GM19397 (cell line): ENCODE data around the gene KIAA1671.

Source experiments
- ATAC-seq: cut with Tn5 transposase; IDR thresholded peaks from one replicate; pipeline ENCODE4 v1.9.1; 2021; ENCODE audit warnings: mild to moderate bottlenecking, moderate library complexity; ENCODE audit not compliant: unreplicated experiment

Gene KIAA1671

GRCh38 chr22:25084405-25085107 lies 132.0 kb downstream of the KIAA1671 start:
- no peak for ATAC-seq

DNA sequence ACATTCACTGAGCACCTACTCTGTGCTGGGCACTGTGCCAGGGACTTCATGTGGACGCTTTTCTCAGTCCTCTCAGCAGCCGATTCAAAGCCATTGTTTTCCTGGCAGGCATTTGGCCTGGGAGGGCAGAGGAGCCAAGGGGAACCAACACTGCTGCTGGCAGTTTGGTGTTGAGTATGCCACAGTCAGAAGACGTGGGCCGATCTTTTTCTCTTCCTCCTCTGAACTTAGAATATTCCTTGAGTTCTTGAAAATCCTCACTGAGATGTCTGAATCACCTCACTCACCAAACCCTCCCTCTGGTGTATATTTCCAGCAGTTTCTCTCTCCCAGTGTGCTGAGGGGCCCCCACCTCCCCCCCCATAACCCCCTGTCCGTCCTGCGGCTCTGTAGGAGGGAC lies 132.6 kb downstream of the KIAA1671 start:
- no peak for ATAC-seq

DNA sequence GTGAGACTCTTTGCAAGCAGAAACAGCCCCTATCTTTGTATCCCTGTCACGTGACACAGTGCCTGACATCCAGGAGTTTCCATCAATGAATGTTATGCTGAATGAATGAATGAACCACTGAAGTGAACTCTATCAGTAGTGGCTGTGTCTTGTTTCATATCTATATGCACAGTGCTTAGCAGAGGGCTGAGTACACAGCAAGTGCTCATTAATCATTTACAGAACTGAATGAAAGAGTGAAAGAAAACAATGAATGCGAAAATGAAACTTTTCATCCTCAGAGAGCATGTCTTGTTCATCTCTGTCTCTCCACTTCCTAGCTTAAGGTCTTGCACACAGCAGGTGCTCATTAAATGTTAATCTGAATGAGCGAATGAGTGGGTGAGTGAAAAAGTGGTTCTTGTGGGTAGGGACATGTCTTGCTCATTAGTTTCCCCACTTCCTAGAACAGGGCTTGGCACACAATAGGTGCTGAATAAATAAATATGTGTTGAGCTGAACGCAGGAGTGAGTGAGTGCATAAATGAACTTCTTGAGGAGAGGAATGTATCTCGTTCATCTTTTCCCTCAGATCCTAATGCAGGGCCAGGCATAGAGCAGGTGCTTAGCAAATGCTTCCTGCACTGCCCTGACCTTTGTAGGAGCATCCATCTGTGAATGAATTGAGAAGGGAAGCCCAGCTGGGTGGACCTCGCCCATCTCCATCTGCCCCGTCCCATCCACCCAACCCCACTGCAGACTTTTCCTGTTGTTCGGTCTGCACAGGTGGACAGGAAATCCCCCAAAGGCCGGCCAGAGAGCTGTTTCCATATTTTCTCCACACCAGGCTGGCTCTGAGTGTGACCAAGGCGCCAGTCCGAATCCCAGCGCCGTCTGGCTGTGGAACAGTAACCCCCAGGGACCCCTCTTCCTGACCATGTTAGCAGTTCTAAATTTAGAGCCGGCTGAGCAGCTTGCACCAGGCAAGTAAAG lies 133.7 kb downstream of the KIAA1671 start:
- peak; percentile 73 for ATAC-seq

- no peak for ATAC-seq
Observed at GRCh38 chr22:25086902-25087282, 134.4 kb downstream of the KIAA1671 start.

DNA sequence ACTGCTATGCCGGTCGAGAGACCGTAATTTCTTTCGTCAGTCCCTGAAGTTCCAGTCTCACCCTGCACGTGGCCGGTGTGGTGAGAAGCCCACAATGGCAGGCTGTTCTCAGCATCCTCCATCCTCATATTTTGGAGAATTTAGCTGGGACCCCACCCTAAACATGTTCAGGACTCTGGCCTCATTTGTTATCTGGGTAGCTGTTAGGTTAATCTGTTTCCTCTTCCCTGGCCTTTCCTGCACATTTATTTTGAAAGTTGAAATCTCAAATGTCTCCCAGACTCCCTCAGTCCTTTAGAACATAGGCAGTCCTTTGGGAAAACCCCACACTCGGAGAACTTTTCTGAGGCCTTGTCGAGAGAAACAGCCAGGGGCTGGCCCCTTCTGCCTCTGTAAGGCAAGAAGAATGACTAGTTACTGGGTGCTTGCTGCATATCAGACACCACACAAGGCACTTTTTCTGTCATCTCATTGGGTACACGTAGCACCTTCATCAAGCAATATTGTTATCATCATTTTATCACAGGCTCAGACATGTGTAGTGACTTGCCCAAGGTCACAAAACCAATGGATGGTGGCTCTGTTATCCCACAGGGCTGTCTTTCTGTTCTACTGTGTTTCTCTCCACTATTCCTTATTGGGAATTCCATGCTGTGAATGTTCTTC lies 137.8 kb downstream of the KIAA1671 start:
- no peak for ATAC-seq

GRCh38 chr22:25091458-25091857 lies 138.9 kb downstream of the KIAA1671 start:
- no peak for ATAC-seq

GRCh38 chr22:25092119-25092518 lies 139.6 kb downstream of the KIAA1671 start:
- ATAC-seq: no peak

- ATAC-seq: no peak
Observed at GRCh38 chr22:25094579-25094978, 142.1 kb downstream of the KIAA1671 start.

GRCh38 chr22:25095869-25096268 lies 143.4 kb downstream of the KIAA1671 start:
- no peak for ATAC-seq

DNA sequence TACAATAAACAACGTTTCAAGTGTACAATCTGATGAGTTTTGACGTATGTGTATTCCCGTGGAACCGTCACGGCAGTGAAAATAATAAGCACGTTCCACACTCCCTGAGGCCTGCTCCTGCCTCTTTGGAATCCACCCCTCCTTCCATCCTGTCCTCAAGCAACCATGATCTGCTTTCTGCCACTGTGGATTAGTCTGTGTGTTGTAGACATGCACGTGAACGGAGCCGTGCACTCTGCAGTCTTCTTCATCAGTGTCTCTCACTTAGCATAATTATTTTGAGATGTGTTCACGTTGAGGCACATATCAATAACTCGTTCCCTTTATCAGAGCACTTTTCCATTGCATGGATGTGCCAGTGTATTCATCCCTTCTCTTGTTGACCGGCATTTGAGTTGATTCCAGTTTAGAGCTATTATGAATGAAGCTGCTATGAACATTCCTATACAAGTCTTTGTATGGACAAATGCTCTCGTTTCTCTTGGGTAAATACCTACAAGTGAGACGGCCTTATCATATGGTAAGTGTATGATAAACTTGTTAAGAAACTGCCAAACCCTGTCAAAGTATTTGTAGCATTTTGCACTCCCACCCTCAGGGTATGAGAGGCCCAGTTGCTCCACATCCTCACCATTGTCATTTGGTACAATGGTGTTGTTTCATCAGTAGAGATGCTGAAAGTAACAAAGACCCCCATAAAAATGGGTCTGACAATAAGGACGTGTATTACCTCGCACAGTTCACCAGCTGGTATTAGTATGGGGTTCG lies 144.3 kb downstream of the KIAA1671 start:
- ATAC-seq: no peak

- ATAC-seq: no peak
Observed at GRCh38 chr22:25098445-25099081, 146.0 kb downstream of the KIAA1671 start.

DNA sequence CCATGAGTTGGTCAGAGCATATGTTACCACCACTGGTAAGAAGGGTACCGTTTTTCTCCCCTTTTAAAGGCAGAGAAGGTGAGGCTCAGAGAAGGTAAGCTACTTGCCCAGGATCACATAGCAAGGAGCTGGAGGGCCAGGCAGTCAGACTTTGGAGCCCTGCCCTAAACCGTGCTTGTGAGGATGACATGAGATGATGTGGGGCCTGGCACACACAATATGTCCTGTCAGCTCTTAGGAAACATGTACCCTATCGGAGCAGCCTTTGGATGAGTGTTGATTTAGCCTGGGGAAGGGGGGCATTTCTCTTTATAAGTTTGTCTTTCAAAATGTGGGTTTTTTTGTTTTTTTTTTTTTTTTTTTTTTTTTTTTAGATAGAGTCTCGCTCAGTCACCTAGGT lies 146.7 kb downstream of the KIAA1671 start:
- no peak for ATAC-seq

GRCh38 chr22:25100402-25100801 lies 147.9 kb downstream of the KIAA1671 start:
- no peak for ATAC-seq

DNA sequence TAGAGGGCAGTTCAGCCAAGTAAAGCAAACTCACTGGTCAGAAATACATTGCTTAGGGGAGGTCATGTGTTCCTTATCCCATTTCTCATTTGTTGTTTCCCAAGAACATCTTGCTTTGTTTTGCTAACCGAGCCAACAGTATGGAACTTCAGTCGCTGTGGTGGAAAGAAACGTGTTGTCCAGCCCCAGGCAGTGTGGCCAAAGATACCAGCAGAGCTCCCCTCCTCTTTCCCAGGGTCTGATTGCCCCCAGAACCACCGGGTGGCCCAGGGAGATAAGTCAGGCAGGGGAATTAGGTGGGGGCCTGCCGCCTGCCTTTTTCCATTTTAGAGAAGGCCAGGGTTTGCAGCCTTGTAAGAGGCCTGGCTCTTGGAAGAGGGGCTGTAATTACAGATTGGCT lies 148.4 kb downstream of the KIAA1671 start:
- no peak for ATAC-seq

DNA sequence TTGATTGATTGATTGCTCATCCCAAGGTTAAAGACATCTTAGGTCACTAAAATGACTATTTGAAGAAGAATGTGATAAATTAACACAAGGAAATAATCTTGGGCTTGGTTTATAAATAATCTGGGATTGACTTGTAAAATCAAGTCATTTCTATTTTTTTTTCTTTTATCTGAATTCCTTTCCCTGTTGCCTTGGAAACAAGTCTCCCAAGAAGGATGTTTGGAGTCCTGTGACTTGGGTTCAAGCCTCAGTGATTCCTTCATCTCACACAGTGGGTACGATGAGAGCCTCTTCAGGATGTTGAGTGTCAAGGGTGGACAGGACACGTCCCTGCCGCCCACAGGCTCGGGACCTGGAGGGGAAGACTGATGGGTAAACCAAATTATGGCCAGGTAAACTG lies 149.0 kb downstream of the KIAA1671 start:
- no peak for ATAC-seq

DNA sequence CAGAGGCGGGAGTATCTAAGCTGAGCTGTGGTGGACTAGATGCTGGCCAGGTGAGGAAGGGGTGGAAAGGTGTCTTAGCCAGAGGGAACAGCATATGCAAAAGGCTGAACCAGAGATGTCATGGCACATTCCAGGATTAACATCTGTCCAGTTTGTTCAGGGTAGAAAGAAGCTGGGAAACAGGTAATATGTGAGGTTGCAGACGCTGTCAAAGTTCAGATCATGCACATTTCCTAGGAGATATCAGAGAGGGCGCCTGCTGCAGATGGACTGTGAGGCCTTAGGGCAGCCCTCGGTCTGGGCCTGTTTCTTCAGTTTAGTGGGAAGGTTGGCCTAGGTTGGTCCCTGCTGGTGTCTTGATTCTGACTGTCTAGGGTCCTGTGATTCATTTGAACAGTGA lies 149.5 kb downstream of the KIAA1671 start:
- ATAC-seq: no peak

DNA sequence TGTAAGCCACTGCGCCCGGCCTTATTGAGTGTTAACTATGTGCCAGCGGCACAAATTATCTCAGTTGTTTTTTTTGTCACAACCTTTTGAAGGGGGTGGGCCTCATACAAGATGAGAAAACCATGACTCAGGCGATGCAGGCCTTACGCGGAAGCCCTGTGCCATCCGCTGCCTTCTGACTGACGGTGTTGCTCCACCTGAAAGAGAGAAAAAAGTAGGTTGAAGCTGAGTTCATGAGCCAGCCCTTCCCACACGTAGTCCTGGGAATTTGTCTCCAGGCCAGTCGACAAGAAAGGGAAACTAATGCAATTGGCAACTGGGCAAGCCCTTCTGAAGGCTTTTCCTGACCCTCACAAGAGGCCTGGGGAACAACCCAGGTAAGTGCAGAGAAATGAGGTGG lies 150.2 kb downstream of the KIAA1671 start:
- ATAC-seq: no peak

DNA sequence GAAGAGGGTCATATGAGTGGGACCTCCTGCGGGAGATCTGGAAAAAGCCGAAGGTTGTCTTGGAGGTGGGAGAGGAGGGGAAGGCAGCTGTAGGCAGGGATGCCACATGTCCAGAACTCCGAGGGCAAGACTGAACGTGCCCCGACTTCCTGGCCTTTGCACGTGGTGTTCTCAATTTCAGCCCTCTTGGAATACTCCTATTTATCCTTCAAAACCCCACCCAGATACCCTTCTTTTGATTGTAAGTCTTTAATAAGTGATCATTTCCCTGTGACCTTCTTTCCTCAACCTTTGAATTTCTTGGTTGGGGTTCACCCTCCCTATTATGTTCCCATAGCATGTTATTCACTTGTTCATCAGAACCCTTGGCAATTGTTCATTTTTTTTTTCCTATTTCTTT lies 151.9 kb downstream of the KIAA1671 start:
- no peak for ATAC-seq

DNA sequence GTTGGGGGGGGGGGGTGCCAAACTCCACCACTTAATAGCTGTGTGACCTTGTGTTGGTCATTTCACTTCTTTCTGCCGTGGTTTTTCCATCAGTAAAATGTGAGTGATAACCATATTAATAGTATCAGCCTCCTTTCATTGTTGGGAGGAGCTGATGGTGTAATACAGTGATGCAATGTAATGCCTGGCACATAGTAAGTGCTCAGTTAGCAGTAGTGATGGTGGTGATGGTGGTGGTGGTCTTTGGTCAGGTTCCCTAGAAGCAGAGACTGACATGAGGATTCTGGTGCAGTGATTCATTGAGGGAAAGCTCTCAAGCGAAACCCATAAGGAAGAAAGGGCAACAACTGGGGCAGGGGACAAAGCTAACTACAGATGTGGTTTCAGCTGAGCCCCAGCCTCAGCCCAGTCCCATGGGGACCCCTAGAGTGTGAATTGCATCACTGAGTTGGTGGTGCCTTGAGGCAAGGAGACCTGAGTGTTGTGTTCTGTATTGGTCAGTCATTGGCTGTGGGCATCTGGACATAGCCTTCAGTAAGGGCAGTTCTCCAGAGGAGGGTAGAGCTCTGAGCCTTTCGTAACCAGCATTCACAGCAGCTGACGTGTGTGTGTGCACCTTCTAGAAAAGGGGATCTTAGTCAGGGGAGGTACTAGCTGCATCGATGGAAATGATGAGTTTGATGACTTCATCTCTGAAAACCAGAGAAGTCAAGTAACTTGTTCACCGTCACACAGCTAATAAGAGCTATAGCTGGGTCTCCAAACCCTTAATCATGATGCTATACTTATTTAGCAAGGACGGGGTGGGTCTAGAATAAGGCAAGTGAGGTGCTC lies 153.5 kb downstream of the KIAA1671 start:
- ATAC-seq: no peak
